Measurements from ENCODE around the gene PDZRN3.

DNA sequence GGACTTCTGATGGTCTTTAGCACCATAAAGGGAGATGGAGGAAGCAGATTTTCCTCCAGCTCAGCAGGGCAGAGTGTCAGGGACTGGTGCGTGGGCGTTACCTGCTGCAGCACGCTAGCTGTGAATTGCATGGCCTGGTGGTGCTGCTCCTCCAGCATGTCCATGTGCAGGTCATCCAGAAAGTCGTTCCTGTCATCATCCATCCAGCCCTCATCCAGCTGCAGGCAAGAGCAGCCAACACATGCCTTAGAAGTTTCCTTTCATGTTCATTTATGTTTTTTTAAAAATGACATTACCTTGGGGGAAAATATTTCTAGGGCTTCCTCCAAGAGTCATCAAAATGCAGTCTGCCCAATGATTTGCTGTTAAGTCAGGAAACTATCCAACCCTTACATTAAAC is 239.2 kb downstream of the PDZRN3 start:
- no peak for TF ChIP-seq YY1 (IDR thresholded peaks at IDR 0.05; ENCODE audit: extremely low read depth, insufficient replicate concordance, low read depth, low read length)
- TF ChIP-seq, protein P1, sequence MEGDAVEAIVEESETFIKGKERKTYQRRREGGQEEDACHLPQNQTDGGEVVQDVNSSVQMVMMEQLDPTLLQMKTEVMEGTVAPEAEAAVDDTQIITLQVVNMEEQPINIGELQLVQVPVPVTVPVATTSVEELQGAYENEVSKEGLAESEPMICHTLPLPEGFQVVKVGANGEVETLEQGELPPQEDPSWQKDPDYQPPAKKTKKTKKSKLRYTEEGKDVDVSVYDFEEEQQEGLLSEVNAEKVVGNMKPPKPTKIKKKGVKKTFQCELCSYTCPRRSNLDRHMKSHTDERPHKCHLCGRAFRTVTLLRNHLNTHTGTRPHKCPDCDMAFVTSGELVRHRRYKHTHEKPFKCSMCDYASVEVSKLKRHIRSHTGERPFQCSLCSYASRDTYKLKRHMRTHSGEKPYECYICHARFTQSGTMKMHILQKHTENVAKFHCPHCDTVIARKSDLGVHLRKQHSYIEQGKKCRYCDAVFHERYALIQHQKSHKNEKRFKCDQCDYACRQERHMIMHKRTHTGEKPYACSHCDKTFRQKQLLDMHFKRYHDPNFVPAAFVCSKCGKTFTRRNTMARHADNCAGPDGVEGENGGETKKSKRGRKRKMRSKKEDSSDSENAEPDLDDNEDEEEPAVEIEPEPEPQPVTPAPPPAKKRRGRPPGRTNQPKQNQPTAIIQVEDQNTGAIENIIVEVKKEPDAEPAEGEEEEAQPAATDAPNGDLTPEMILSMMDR (IDR thresholded peaks at IDR 0.05 in 2 of 3, conservative IDR thresholded peaks at IDR 0.05 in 1 of 3; ENCODE audit: borderline replicate concordance in 1 of 3, insufficient read depth in 1 of 3, low read depth in 2 of 3, low read length in 2 of 3) = no peak
- no peak for TF ChIP-seq MAX (IDR thresholded peaks at IDR 0.05)
- no peak for TF ChIP-seq POLR2AphosphoS5 (IDR thresholded peaks at IDR 0.05; ENCODE audit: low read depth, low read length)
- no peak for TF ChIP-seq EZH2phosphoT487 (IDR thresholded peaks at IDR 0.05; ENCODE audit: borderline replicate concordance)
- TF ChIP-seq SIN3A (IDR thresholded peaks at IDR 0.05; ENCODE audit: low read depth) = no peak
- TF ChIP-seq RAD21 (IDR thresholded peaks at IDR 0.05; ENCODE audit: low read depth) = no peak
- no peak for TF ChIP-seq ZNF274 (IDR thresholded peaks at IDR 0.05; ENCODE audit: low read depth, low read length)
- no peak for TF ChIP-seq ZBTB33 (IDR thresholded peaks at IDR 0.05; ENCODE audit: extremely low read depth, insufficient replicate concordance, low read length)

All from HCT116 (cell line).